HEK293T (cell line): ENCODE measurements around the gene ARNT2.

Experiments used
- CTCF ChIA-PET: fragments of 350-600 bp; formaldehyde crosslinking; extraction: SDS; loops from one replicate; lab custom pipeline; 2021; ENCODE audit warnings: antibody characterized with exemption, inconsistent platforms; lab: Yijun Ruan, JAX
- POLR2A ChIA-PET: fragments of 350-600 bp; formaldehyde crosslinking; extraction: SDS; loops from one replicate; lab custom pipeline; 2020; ENCODE audit warnings: antibody characterized with exemption, inconsistent platforms; lab: Yijun Ruan, JAX
- DNase-seq: peaks from one replicate; pipeline ENCODE4 v3.0.0; 2012; ENCODE audit warnings: mixed read lengths; ENCODE audit errors: extremely low spot score
- ARNT ChIP-seq: fragments of 450-650 bp; IDR thresholded peaks from 2 replicates; pipeline ENCODE4 v1.6.1; 2017; ENCODE audit warnings: mild to moderate bottlenecking
- BHLHE40 ChIP-seq: fragments of 450-650 bp; IDR thresholded peaks from 2 replicates; pipeline ENCODE4 v1.6.1; 2016; ENCODE audit warnings: mild to moderate bottlenecking, moderate library complexity, borderline replicate concordance
- CTBP1 ChIP-seq: fragments of 450-650 bp; IDR thresholded peaks from 2 replicates; pipeline ENCODE4 v1.6.1; 2016; ENCODE audit warnings: borderline replicate concordance
- ELF4 ChIP-seq: fragments of 450-650 bp; IDR thresholded peaks from 2 replicates; pipeline ENCODE4 v1.6.1; 2017; ENCODE audit warnings: antibody characterized with exemption
- FOXA1 ChIP-seq: fragments of 450-650 bp; IDR thresholded peaks from 2 replicates; pipeline ENCODE4 v1.6.1; 2016; ENCODE audit warnings: mild to moderate bottlenecking
- FOXK2 ChIP-seq: fragments of 450-650 bp; IDR thresholded peaks from 2 replicates; pipeline ENCODE4 v1.6.1; 2016; ENCODE audit warnings: mild to moderate bottlenecking
- FOXM1 ChIP-seq: fragments of 450-650 bp; IDR thresholded peaks from 2 replicates; pipeline ENCODE4 v1.6.1; 2017; ENCODE audit warnings: mild to moderate bottlenecking, borderline replicate concordance
- HDGF ChIP-seq: fragments of 450-650 bp; IDR thresholded peaks from 2 replicates; pipeline ENCODE4 v1.6.1; 2017; ENCODE audit warnings: antibody characterized with exemption, borderline replicate concordance
- L3MBTL2 ChIP-seq: fragments of 450-650 bp; conservative IDR thresholded peaks from 2 replicates; pipeline ENCODE4 v1.6.1; 2016; ENCODE audit warnings: mild to moderate bottlenecking
- LEF1 ChIP-seq: fragments of 450-650 bp; IDR thresholded peaks from 2 replicates; pipeline ENCODE4 v1.6.1; 2017; ENCODE audit warnings: mild to moderate bottlenecking, borderline replicate concordance
- NFRKB ChIP-seq: fragments of 450-650 bp; IDR thresholded peaks from 2 replicates; pipeline ENCODE4 v1.6.1; 2016; ENCODE audit warnings: mild to moderate bottlenecking, moderate library complexity
- PKNOX1 ChIP-seq: fragments of 450-650 bp; IDR thresholded peaks from 2 replicates; pipeline ENCODE4 v1.6.1; 2016
- SP1 ChIP-seq: fragments of 450-650 bp; IDR thresholded peaks from 2 replicates; pipeline ENCODE4 v1.6.1; 2017
- SUZ12 ChIP-seq: fragments of 450-650 bp; IDR thresholded peaks from 2 replicates; pipeline ENCODE4 v1.6.1; 2016; ENCODE audit warnings: mild to moderate bottlenecking
- TARDBP ChIP-seq: fragments of 450-650 bp; IDR thresholded peaks from 2 replicates; pipeline ENCODE4 v1.6.1; 2016
- ZNF384 ChIP-seq: fragments of 450-650 bp; IDR thresholded peaks from 2 replicates; pipeline ENCODE4 v1.6.1; 2016

Gene ARNT2

GRCh38 chr15:80618685-80619400, 214.7 kb downstream of the ARNT2 start:
- no peak for DNase-seq
- ChIA-PET POLR2A (interaction anchor here (1.2 kb wide), 1 partner anchor 12 kb away, joined by 4 read pairs; no protein-coding TSS in a partner anchor), CTCF (interaction anchor here (0.8 to 2.3 kb wide), 3 partner anchors 41 to 161 kb away, joined by 4 to 7 read pairs (median 5); partner anchors contain the start of gene CEMIP)
- TF ChIP-seq L3MBTL2 (no peak), ELF4 (no peak), SUZ12 (no peak)

GRCh38 chr15:80619680-80620079, 215.5 kb downstream of the ARNT2 start:
- POLR2A ChIA-PET, result interaction anchor here (1.2 kb wide), 1 partner anchor 12 kb away, joined by 4 read pairs; no protein-coding TSS in a partner anchor
- TF ChIP-seq L3MBTL2, result no peak
- TF ChIP-seq SP1, result no peak
- no peak for TF ChIP-seq CTBP1
- TF ChIP-seq FOXA1, result no peak
- no peak for TF ChIP-seq FOXM1
- no peak for TF ChIP-seq NFRKB
- no peak for TF ChIP-seq FOXK2
- TF ChIP-seq HDGF, result no peak
- no peak for TF ChIP-seq TARDBP
- no peak for TF ChIP-seq PKNOX1
- no peak for TF ChIP-seq LEF1
- TF ChIP-seq SUZ12, result no peak
- no peak for TF ChIP-seq BHLHE40
- TF ChIP-seq ARNT, result no peak
- TF ChIP-seq ELF4, result no peak
- no peak for TF ChIP-seq ZNF384
- CTCF ChIA-PET, result interaction anchor here (0.5 to 2.3 kb wide), 4 partner anchors 10 to 160 kb away, joined by 3 to 7 read pairs (median 4); partner anchors contain the start of gene CEMIP
- no peak for DNase-seq

GRCh38 chr15:80620141-80620540, 216.0 kb downstream of the ARNT2 start:
- no peak for DNase-seq
- TF ChIP-seq FOXA1, result no peak
- no peak for TF ChIP-seq ARNT
- no peak for TF ChIP-seq CTBP1
- no peak for TF ChIP-seq L3MBTL2
- no peak for TF ChIP-seq FOXK2
- TF ChIP-seq SP1, result no peak
- no peak for TF ChIP-seq ELF4
- no peak for TF ChIP-seq TARDBP
- no peak for TF ChIP-seq LEF1
- no peak for TF ChIP-seq SUZ12
- CTCF ChIA-PET, result interaction anchor here (0.5 to 2.3 kb wide), 3 partner anchors 10 to 156 kb away, joined by 3 to 7 read pairs (median 5); no protein-coding TSS in a partner anchor
- POLR2A ChIA-PET, result interaction anchor here (1.2 kb wide), 1 partner anchor 11 kb away, joined by 4 read pairs; no protein-coding TSS in a partner anchor

GRCh38 chr15:80620931-80621330, 216.7 kb downstream of the ARNT2 start:
- ChIA-PET POLR2A (no interaction called here), CTCF (no interaction called here)
- no peak for DNase-seq
- TF ChIP-seq FOXK2 (no peak), TARDBP (no peak), CTBP1 (no peak), LEF1 (no peak), L3MBTL2 (no peak), NFRKB (no peak)

GRCh38 chr15:80626643-80627120, 222.5 kb downstream of the ARNT2 start:
- POLR2A ChIA-PET, result no interaction called here
- DNase-seq, result no peak
- TF ChIP-seq FOXA1 (no peak), FOXM1 (no peak), LEF1 (no peak), ARNT (no peak), L3MBTL2 (no peak), PKNOX1 (no peak), SP1 (no peak), SUZ12 (no peak), TARDBP (no peak), NFRKB (no peak), CTBP1 (no peak), ZNF384 (no peak), HDGF (no peak), BHLHE40 (no peak), ELF4 (no peak), FOXK2 (no peak)
- CTCF ChIA-PET, result no interaction called here

GRCh38 chr15:80629355-80629754, 225.2 kb downstream of the ARNT2 start:
- TF ChIP-seq TARDBP (no peak), ARNT (no peak), FOXK2 (no peak), CTBP1 (no peak), NFRKB (no peak), SP1 (no peak), BHLHE40 (no peak), ZNF384 (no peak), LEF1 (no peak), HDGF (no peak), FOXA1 (no peak), ELF4 (no peak), FOXM1 (no peak), SUZ12 (no peak), L3MBTL2 (no peak), PKNOX1 (no peak)
- ChIA-PET CTCF (interaction anchor here (1.0 to 1.2 kb wide), 2 partner anchors 147 to 298 kb away, joined by 3 to 4 read pairs; no protein-coding TSS in a partner anchor), POLR2A (no interaction called here)
- no peak for DNase-seq
